Measurements from ENCODE around the gene XAF1. TPM values are rescaled to one million over a fixed set of nuclear protein-coding genes. Genes with fewer than 3 reads are reported as not detected.
A peak's percentile ranks its signal among the peaks of the same experiment; 100 is the strongest.
"Not testable (repeated sequence)": the region's sequence is repeated elsewhere in the genome, so short reads cannot be mapped to it uniquely, and the experiment has no call there.

Gene XAF1
- polyA plus RNA-seq, 2 of the 4 experiments (the other 2 are of a cell fraction) = not detected

GRCh38 chr17:6812295-6812694 is 56.4 kb downstream of the XAF1 start:
- no peak for DNase-seq (ENCODE audit: low read depth in 1 of 2, low spot score in 1 of 2)
- H3K27ac ChIP-seq = no peak overlapping the region
- no peak for ATAC-seq
- CTCF ChIA-PET = interaction anchor here (1.3 to 4.1 kb wide), 5 partner anchors 15 to 102 kb away, joined by 3 to 15 read pairs (median 6); no protein-coding TSS in a partner anchor
- no peaks in the 10 kb centered on the region for H3K4me1 ChIP-seq
- peaks cover 26% of the 10 kb centered on the region; the same call in 1 of the 3 replicates for H3K9me3 ChIP-seq
- 47% methylated on average over 9 of the region's 9 CpGs for WGBS (ENCODE audit: missing lambda C conversion rate)
- POLR2A ChIA-PET = no interaction called here
- no peak for TF ChIP-seq HOXB5 (CRISPR knock-in tag; IDR thresholded peaks at IDR 0.05)
- no peak for FAIRE-seq
- H3K4me3 ChIP-seq = no peak overlapping the region
- H3K4me2 ChIP-seq = no peak overlapping the region

- Histone ChIP-seq H3K4me3 (no peak overlapping the region), H3K4me1 (no peaks in the 10 kb centered on the region), H3K4me2 (no peak overlapping the region), H3K9me3 (peaks cover 14% of the 10 kb centered on the region; the same call in 2 of the 3 replicates), H3K27ac (no peak overlapping the region)
- DNase-seq (ENCODE audit: low read depth in 1 of 2, low spot score in 1 of 2) (no peak), FAIRE-seq (no peak), ATAC-seq (no peak)
- ChIA-PET CTCF (interaction anchor here (0.9 to 4.1 kb wide), 3 partner anchors 8 to 189 kb away, joined by 3 to 15 read pairs (median 7); no protein-coding TSS in a partner anchor), POLR2A (no interaction called here)
- 38% methylated on average over 10 of the region's 10 CpGs for WGBS (ENCODE audit: missing lambda C conversion rate)
- TF ChIP-seq NPAS2 (CRISPR knock-in tag; IDR thresholded peaks at IDR 0.05; ENCODE audit: borderline replicate concordance) = no peak
- TF ChIP-seq USF2 (IDR thresholded peaks at IDR 0.05) = no peak
- TF ChIP-seq CEBPB (IDR thresholded peaks at IDR 0.05) = no peak
- TF ChIP-seq FOXS1 (CRISPR knock-in tag; IDR thresholded peaks at IDR 0.05) = no peak
- TF ChIP-seq CHD4 (IDR thresholded peaks at IDR 0.05; ENCODE audit: borderline replicate concordance) = no peak
- no peak for TF ChIP-seq TFCP2L1 (CRISPR knock-in tag; IDR thresholded peaks at IDR 0.05)
These were observed 59.9 kb downstream of the XAF1 start for GRCh38 chr17:6815775-6816174.

GRCh38 chr17:6816368-6816767 is 60.5 kb downstream of the XAF1 start:
- DNase-seq (ENCODE audit: low read depth in 1 of 2, low spot score in 1 of 2); H3K4me3 ChIP-seq; H3K4me2 ChIP-seq; POLR2A ChIA-PET; H3K27ac ChIP-seq; H3K4me1 ChIP-seq; ATAC-seq; FAIRE-seq: not testable (repeated sequence)
- peaks cover 19% of the 10 kb centered on the region; the same call in 2 of the 3 replicates for H3K9me3 ChIP-seq
- CTCF ChIA-PET = interaction anchor here (0.6 kb wide), 1 partner anchor 188 kb away, joined by 3 read pairs; no protein-coding TSS in a partner anchor
- 31% methylated on average over 3 of the region's 3 CpGs for WGBS (ENCODE audit: missing lambda C conversion rate)

GRCh38 chr17:6818938-6819337 is 63.1 kb downstream of the XAF1 start:
- POLR2A ChIA-PET = no interaction called here
- Histone ChIP-seq H3K4me2 (no peak overlapping the region), H3K27ac (no peak overlapping the region), H3K4me1 (peaks cover 8% of the 10 kb centered on the region; the same call in 2 of the 3 replicates), H3K4me3 (no peak overlapping the region), H3K9me3 (peaks cover 17% of the 10 kb centered on the region; the same call in 2 of the 3 replicates)
- TF ChIP-seq ZC3H11A (IDR thresholded peaks at IDR 0.05) (no peak), MAZ (IDR thresholded peaks at IDR 0.05; ENCODE audit: borderline replicate concordance, low read depth, low read length) (no peak), HOXB5 (CRISPR knock-in tag; IDR thresholded peaks at IDR 0.05) (no peak), RAD21 (conservative IDR thresholded peaks at IDR 0.05 in 1 of 2, IDR thresholded peaks at IDR 0.05 in 1 of 2) (no peak), ZNF302 (CRISPR knock-in tag; IDR thresholded peaks at IDR 0.05) (no peak), ZFP36 (IDR thresholded peaks at IDR 0.05; ENCODE audit: borderline replicate concordance, partially characterized antibody) (no peak), FOSL2 (IDR thresholded peaks at IDR 0.05) (no peak), FOSL2 (CRISPR knock-in tag; IDR thresholded peaks at IDR 0.05) (no peak), PBX3 (IDR thresholded peaks at IDR 0.05) (no peak), GATA3 (IDR thresholded peaks at IDR 0.05; ENCODE audit: borderline replicate concordance) (no peak), BHLHE40 (IDR thresholded peaks at IDR 0.05; ENCODE audit: low read depth, low read length) (no peak), JUNB (IDR thresholded peaks at IDR 0.05) (no peak), CBX2 (IDR thresholded peaks at IDR 0.05; ENCODE audit: borderline replicate concordance, low read depth) (no peak)
- CTCF ChIA-PET = interaction anchor here (1.2 to 2.8 kb wide), 3 partner anchors 13 to 180 kb away, joined by 3 to 11 read pairs (median 8); partner anchors contain the start of gene TEKT1
- DNase-seq (ENCODE audit: low read depth in 1 of 2, low spot score in 1 of 2) (no peak), FAIRE-seq (no peak), ATAC-seq (0 out of 6 replicates have a peak, but pooled peaks of 1 of the 2 experiments have one; percentile 10)
- WGBS (ENCODE audit: missing lambda C conversion rate) = 11% methylated on average over 3 of the region's 3 CpGs

Measured in A549 (cell line).